GM19193 (cell line): ENCODE results near the gene CTNNA3.

Source experiments
- POLR2A ChIP-seq: IDR thresholded peaks from 4 replicates; pipeline ENCODE4 v1.6.1; 2011; ENCODE audit not compliant: insufficient read depth, insufficient read length; ENCODE audit errors: extremely low read depth

Gene CTNNA3

DNA sequence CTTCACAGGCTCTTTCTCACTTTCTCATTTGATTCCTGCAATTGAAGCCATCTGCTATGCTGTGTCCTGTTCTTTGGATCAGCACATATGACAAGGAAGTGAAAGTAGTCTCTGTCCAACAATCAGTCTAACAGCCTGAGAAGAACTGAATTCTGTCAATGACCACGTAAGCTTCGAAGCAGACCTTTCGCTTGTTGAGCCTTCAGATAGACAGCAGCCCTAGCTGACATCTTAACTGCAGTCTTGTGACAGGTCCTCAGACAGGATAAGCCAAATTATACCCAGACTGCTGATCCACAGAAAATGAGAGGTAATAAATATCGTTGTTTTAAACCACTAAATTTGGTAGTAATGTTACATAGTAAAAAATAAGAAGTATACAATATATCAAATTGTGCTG is 1461.1 kb downstream of the CTNNA3 start:
- no peak for TF ChIP-seq POLR2A

GRCh38 chr10:66228887-66229286 is 1467.1 kb downstream of the CTNNA3 start:
- no peak for TF ChIP-seq POLR2A

- TF ChIP-seq POLR2A = no peak
These were observed 1472.3 kb downstream of the CTNNA3 start for GRCh38 chr10:66223656-66224055.

GRCh38 chr10:66222462-66223046 is 1473.4 kb downstream of the CTNNA3 start:
- no peak for TF ChIP-seq POLR2A

DNA sequence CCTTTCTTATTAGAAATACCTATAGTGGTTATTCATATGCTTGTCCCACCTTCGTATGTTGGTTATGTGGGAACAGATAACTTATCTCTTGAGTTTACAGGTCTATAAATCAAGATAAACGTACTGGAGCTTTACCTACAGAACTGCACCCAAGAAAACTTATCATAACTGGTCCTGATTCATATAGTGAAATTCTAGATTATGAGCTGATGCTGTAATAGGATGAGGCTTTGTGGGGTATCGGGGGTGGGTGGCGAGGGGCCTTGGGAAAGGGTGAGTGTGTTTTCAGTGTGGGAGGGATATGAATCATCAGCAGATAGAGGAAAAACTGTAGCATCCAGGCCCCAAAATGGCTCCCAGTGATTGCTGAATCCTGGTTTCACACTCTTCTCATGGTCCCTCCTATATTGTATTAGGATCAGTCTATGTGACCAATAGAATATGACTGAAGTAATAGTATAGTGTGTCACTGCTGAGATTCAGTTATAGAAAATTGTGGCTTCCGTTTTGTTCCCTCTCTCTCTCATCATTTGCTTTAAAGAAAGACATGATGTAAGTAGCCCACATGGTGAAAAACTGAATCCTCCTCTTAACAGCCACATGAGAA is 1476.9 kb downstream of the CTNNA3 start:
- no peak for TF ChIP-seq POLR2A

GRCh38 chr10:66218289-66218688 is 1477.7 kb downstream of the CTNNA3 start:
- TF ChIP-seq POLR2A = no peak

DNA sequence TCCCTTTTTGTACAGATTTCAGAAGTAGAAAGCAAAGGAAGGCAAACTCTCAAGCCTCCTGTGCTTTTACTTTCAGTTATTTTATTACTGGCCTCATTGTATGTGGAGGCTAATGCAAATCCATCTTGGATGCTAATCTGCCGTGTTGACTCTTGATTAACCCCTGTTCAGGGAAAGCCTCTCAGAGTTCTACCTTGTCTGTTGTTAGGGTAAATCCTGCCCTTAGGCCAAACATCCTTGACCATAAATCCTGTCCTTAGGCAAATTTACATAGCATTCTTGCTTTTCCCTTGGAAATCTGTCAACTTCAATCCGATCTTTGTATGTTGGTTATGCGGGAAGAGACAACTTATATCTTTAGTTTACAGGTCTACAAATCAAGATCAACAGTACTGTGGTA is 1480.1 kb downstream of the CTNNA3 start:
- no peak for TF ChIP-seq POLR2A

DNA sequence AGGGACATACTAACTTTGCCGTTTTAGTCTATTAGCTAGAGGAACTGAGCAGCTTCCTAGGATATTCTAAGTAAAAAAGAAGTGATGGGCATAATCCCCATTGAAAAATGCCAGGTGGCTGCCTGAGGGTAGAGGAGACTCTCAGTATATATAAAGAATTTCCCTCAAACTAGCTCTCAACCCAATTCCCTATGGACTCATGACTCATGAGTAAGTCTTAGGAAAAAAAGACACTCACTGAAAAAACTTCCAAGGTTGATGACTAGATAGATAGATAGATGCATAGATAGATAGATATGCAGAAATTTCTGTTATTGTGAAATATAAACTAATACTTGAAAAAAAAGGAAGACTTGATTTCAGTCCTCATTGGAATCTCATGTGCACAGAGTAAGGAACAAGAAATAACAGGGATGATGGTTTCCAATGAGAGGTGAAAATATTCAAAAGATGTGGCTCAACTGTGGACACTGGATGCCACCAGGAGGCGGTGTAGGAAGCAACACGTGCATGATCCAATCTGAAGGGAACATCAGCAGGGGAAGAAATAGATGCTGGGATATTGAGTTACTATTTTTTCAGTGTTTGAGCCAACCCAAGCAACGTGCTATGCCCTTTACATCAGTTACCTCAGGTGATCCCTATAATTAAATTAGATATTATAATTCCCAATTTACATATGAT is 1481.1 kb downstream of the CTNNA3 start:
- no peak for TF ChIP-seq POLR2A

GRCh38 chr10:66209025-66209424 is 1487.0 kb downstream of the CTNNA3 start:
- TF ChIP-seq POLR2A = no peak

DNA sequence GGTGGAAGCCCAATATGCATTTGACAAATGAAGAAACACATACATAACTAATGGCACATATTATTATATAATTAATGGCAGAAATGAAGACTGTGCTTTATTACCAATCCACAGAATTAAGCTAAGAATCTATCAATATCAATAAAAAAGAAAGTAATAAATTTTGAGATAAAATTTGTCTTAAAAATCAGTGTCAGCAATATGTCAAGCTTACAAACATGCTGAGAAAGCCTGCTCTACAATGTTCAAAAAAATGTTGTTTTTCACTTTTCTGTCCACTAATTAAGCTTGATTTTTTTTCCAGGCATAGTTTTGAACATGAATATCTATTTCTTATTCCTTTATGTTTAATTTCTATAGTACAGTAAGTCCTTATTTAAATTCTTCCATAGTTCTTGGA is 1491.2 kb downstream of the CTNNA3 start:
- no peak for TF ChIP-seq POLR2A

GRCh38 chr10:66202101-66202500 is 1493.9 kb downstream of the CTNNA3 start:
- TF ChIP-seq POLR2A = no peak

- TF ChIP-seq POLR2A = no peak
These were observed 1503.7 kb downstream of the CTNNA3 start for GRCh38 chr10:66192162-66192831.

DNA sequence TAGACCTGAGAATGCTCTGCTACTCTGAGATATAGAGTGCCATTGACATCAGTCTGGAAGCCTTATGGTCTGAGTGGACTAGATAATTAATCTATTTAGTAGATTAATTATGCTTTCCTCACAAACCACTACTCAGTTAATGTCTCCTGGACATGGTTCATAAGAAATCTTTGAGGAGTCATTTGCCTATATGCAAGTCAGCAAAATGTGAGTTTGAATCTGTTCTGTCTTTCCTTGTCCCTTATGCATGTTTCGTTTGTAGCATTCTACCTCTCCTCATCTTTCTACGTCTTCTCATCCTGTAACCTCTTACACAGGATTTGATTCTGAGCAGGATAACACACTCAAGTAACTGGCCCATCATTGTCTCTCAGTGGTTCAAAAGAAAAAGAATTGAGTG is 1505.6 kb downstream of the CTNNA3 start:
- no peak for TF ChIP-seq POLR2A

- no peak for TF ChIP-seq POLR2A
These were observed 1506.7 kb downstream of the CTNNA3 start for GRCh38 chr10:66189271-66189670.

DNA sequence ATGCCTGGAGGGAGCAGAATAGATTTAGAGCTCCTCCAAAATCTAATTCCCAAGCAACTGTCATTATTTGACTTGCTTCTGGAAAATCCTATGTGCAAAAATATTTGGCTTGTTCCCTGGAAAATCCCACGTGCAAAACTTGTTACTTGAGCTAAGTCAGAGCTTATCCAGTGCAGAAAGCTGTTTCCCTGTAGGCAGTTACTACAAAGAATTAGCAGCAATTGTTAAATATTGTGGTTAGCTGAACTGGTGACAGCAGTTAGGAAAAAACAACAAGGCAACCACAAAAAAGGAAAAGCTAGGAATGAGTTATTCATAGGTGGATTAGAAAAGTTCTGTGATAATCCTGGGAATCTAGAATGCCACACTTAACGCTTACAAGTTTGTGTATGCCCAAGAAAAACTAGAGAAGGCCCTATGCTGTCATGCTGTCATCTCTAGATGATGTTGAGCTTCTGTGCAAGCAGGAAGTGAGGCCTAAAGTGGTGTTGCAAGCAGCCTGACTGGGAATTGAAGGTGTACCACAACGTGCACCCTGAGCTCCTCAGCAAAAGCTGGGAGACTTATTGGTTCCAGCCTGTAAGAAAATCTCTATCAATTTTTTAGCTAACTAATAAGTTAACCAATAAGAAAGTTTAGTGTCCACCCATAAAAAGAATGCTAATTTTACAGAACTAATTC is 1508.8 kb downstream of the CTNNA3 start:
- no peak for TF ChIP-seq POLR2A
